Measurements from ENCODE around the gene LMNB1. TPM values are rescaled to one million over a fixed set of nuclear protein-coding genes. Genes with fewer than 3 reads are reported as not detected.
"Not testable (repeated sequence)": the region's sequence is repeated elsewhere in the genome, so short reads cannot be mapped to it uniquely, and the experiment has no call there.

LMNB1 gene
- total RNA-seq, 1 donor from 2014 or later = 362 TPM

DNA sequence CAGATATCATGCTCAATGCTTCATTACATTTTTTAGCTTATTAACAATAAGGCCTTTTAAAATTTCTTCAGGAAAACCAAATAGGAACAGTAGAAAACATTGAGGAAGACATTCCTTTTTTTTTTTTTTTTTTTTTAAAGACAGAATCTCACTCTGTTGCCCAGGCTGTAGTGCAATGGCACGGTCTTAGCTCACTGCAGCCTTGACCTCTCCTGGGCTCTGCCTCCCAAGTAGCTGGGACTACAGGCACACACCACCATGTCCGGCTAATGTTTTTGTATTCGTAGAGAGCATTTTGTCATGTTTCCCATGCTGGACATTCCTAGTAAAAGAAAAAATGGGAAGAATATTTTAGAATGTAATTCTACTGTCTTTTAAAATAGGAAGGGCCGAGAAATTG is 60.3 kb downstream of the LMNB1 start:
- no peaks in the 10 kb centered on the region for H3K9me3 Mint-ChIP-seq
- H3K4me3 Mint-ChIP-seq = no peak overlapping the region
- H3K27ac Mint-ChIP-seq (ENCODE audit: unreplicated experiment) = no peak overlapping the region
- TF ChIP-seq, protein P1, sequence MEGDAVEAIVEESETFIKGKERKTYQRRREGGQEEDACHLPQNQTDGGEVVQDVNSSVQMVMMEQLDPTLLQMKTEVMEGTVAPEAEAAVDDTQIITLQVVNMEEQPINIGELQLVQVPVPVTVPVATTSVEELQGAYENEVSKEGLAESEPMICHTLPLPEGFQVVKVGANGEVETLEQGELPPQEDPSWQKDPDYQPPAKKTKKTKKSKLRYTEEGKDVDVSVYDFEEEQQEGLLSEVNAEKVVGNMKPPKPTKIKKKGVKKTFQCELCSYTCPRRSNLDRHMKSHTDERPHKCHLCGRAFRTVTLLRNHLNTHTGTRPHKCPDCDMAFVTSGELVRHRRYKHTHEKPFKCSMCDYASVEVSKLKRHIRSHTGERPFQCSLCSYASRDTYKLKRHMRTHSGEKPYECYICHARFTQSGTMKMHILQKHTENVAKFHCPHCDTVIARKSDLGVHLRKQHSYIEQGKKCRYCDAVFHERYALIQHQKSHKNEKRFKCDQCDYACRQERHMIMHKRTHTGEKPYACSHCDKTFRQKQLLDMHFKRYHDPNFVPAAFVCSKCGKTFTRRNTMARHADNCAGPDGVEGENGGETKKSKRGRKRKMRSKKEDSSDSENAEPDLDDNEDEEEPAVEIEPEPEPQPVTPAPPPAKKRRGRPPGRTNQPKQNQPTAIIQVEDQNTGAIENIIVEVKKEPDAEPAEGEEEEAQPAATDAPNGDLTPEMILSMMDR (conservative IDR thresholded peaks at IDR 0.05) = no peak
- peaks cover 10% of the 10 kb centered on the region for H3K27me3 Mint-ChIP-seq (ENCODE audit: low read depth)
- DNase-seq (ENCODE audit: low read depth, low spot score) = no peak
- H3K36me3 Mint-ChIP-seq (ENCODE audit: low read depth) = peaks cover 54% of the 10 kb centered on the region
- H3K4me1 Mint-ChIP-seq = no peaks in the 10 kb centered on the region

DNA sequence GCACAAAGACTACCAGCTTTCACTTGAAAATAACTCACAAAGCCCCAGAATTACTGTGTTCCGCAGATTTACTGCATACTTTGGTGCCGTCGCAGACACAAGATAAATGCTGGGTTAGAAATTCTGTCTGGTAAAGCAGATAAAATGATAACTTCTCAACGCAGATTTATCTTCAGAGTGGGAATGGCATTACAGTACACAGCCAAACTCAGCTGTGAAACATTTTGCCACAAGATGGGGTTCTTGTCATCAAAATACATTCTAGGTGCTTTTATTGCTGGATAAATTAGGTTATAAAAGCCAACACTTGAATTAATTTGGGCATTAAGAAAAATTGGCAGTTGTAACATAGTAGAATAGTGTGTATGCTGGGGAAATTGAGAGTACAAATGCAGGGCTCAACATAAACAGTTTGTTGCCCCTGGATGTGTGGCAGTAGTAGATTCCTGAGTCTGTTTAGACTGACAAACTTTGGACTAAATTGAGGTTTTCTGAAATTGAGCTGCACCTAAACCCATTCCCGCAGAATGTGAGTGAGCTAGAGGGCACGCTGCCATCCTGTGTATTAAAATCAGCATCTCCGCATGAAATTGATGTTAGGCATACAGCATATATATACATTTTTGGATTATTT is 61.1 kb downstream of the LMNB1 start:
- H3K9me3 Mint-ChIP-seq = no peaks in the 10 kb centered on the region
- H3K27me3 Mint-ChIP-seq (ENCODE audit: low read depth) = peaks cover 11% of the 10 kb centered on the region
- H3K27ac Mint-ChIP-seq (ENCODE audit: unreplicated experiment) = no peak overlapping the region
- H3K4me1 Mint-ChIP-seq = no peaks in the 10 kb centered on the region
- DNase-seq (ENCODE audit: low read depth, low spot score) = no peak
- H3K4me3 Mint-ChIP-seq = no peak overlapping the region
- TF ChIP-seq, protein P1 (conservative IDR thresholded peaks at IDR 0.05) = no peak
- H3K36me3 Mint-ChIP-seq (ENCODE audit: low read depth) = peaks cover 54% of the 10 kb centered on the region

DNA sequence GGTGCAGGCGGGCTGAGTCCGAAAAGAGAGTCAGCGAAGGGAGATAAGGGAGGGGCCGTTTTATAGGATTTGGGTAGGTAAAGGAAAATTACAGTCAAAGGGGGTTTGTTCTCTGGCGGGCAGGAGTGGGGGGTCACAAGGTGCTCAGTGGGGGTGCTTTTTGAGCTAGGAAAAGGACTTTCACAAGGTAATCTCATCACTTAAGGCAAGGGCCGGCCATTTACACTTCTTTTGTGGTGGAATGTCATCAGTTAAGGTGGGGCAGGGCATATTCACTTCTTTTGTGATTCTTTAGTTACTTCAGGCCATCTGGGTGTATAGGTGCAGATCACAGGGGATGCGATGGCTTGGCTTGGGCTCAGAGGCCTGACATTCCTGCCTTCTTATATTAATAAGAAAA is 62.5 kb downstream of the LMNB1 start:
- not testable (repeated sequence) for DNase-seq (ENCODE audit: low read depth, low spot score); H3K9me3 Mint-ChIP-seq; H3K4me3 Mint-ChIP-seq; H3K4me1 Mint-ChIP-seq
- H3K36me3 Mint-ChIP-seq (ENCODE audit: low read depth) = peaks cover 45% of the 10 kb centered on the region
- H3K27ac Mint-ChIP-seq (ENCODE audit: unreplicated experiment) = peak overlapping the region; percentile 27
- H3K27me3 Mint-ChIP-seq (ENCODE audit: low read depth) = peaks cover 18% of the 10 kb centered on the region

DNA sequence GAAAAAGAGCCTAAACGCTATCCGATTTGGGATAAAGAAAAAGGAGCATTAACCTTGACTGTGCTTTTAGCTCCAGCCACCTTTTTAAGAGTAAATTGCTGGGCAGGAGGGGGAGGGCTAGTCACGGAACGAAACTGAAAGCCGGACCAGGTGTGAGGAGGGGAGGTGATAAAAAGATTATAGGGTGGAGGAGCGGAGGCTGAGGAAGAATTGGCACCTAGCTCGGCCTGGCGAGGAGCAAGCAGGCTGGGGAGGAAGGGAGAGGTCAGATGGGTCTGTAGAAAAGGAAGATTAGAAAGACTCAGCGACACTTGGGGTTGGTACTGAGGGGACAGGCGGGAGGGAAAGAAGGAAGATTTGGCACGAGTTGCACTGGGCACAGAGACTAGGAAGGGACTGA is 66.4 kb downstream of the LMNB1 start:
- peak overlapping the region; percentile 64 for H3K4me3 Mint-ChIP-seq
- H3K9me3 Mint-ChIP-seq; H3K27ac Mint-ChIP-seq (ENCODE audit: unreplicated experiment); DNase-seq (ENCODE audit: low read depth, low spot score): not testable (repeated sequence)
- H3K4me1 Mint-ChIP-seq = peaks cover 48% of the 10 kb centered on the region
- peaks cover 18% of the 10 kb centered on the region for H3K27me3 Mint-ChIP-seq (ENCODE audit: low read depth)
- peaks cover 24% of the 10 kb centered on the region for H3K36me3 Mint-ChIP-seq (ENCODE audit: low read depth)

DNA sequence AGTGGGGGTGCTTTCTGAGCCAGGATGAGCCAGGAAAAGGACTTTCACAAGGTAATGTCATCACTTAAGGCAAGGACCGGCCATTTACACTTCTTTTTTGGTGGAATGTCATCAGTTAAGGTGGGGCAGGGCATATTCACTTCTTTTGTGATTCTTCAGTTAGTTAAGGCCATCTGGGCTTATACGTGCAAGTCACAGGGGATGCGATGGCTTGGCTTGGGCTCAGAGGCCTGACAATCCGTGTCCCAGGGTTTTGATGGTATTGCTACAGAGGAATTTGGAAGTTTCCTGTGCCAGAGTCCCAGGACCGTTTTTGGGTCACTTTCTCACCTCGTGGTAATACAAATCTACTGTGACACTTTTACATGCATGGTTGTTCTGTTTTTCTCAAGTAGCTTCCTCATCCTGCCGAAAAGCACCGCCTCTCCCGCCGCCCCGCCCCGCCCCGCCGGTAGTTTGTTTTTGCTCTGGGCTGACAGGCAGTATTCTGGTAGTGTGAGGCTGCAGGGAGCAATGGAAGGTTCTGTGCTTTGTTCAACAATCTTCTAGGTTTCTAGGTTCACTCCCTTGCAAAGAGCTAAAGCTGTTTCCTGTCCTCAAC is 68.6 kb downstream of the LMNB1 start:
- Mint-ChIP-seq H3K36me3 (ENCODE audit: low read depth) (peaks cover 14% of the 10 kb centered on the region), H3K4me3 (peak overlapping the region; percentile 25), H3K27me3 (ENCODE audit: low read depth) (peaks cover 14% of the 10 kb centered on the region), H3K4me1 (peaks cover 67% of the 10 kb centered on the region)
- DNase-seq (ENCODE audit: low read depth, low spot score); H3K27ac Mint-ChIP-seq (ENCODE audit: unreplicated experiment); H3K9me3 Mint-ChIP-seq: not testable (repeated sequence)

DNA sequence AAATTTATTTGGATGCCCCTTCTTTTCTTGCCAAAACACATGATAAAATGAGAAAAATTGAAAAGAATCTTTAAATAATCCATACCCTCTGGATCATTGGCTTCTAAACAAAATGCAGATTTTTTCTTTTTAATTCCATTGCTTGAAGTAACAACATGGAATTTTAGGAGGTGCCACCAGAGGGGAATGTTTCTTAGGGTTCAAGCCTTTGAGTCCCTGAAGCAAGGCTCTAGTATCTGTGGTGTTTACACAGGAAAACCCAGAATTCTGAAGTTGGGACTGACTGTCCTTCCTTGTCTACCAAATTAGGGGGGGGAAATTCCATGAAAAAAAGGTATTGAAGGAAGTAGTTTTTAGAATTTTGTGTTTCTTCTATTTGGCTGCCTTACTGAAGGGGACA is 69.4 kb downstream of the LMNB1 start:
- H3K9me3 Mint-ChIP-seq = no peaks in the 10 kb centered on the region
- H3K4me1 Mint-ChIP-seq = peaks cover 74% of the 10 kb centered on the region
- no peak for DNase-seq (ENCODE audit: low read depth, low spot score)
- H3K27ac Mint-ChIP-seq (ENCODE audit: unreplicated experiment) = peak overlapping the region; percentile 23
- H3K27me3 Mint-ChIP-seq (ENCODE audit: low read depth) = peaks cover 11% of the 10 kb centered on the region
- peaks cover 12% of the 10 kb centered on the region for H3K36me3 Mint-ChIP-seq (ENCODE audit: low read depth)
- peak overlapping the region; percentile 7 for H3K4me3 Mint-ChIP-seq
- TF ChIP-seq, protein P1 (conservative IDR thresholded peaks at IDR 0.05) = no peak

DNA sequence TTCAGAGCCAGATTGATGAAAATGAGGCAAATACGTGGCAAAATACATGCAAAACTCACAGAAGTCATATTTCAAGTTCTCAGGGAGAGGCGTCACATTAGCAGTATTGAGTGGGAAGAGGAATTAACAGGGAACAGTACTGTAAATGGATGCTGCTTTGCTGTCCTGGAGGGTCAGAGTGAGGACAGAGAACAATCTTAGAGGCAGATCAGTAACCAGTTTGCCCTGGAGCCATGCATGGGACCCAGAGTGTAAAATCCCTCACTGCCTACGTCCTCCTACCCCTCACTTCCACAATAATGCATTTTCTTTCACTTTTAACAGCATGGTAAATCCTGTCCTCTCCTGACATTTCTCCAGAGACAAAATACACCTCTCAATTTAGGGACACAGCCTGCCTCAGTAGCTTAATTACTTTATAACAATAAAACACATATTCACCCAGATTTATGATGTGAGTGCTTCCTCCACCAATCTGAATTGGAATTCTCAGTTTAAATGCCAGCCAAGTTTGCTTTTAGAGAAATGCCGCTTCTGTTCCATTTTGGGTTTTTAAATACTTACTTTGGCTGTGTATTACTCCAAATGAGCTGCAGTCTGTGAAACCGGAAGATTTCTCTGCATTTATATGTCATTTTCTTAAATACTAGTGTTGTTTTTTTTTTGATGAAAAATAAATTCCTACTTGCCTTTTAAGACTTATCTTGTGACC is 70.0 kb downstream of the LMNB1 start:
- Mint-ChIP-seq H3K4me3 (peak overlapping the region; percentile 7), H3K27ac (ENCODE audit: unreplicated experiment) (peak overlapping the region; percentile 58), H3K4me1 (peaks cover 80% of the 10 kb centered on the region), H3K9me3 (no peaks in the 10 kb centered on the region), H3K36me3 (ENCODE audit: low read depth) (peaks cover 7% of the 10 kb centered on the region), H3K27me3 (ENCODE audit: low read depth) (peaks cover 11% of the 10 kb centered on the region)
- no peak for DNase-seq (ENCODE audit: low read depth, low spot score)
- TF ChIP-seq, protein P1 (conservative IDR thresholded peaks at IDR 0.05) = no peak
